Peyer's patch (tissue), 4 donors: ENCODE measurements around the gene PNPLA3.

ENCODE experiments used
- CTCF ChIP-seq, 6 experiments: fragments of 450-650 bp in 4 of 6; fragments of 200-600 bp in 2 of 6; sonication (generic) in 1 of 6; IDR thresholded peaks; one replicate each; pipeline ENCODE4 v1.5.1; 2017 to 2019; ENCODE audit warnings: antibody characterized with exemption in 6 of 6, mild to moderate bottlenecking in 3 of 6, moderate library complexity in 1 of 6
- POLR2A ChIP-seq, 2 donors: fragments of 450-650 bp; IDR thresholded peaks; one replicate each; pipeline ENCODE4 v1.5.1; 2017; ENCODE audit warnings: antibody characterized with exemption in 2 of 2, mild to moderate bottlenecking in 2 of 2, moderate library complexity in 2 of 2

- TF ChIP-seq POLR2A (IDR thresholded peaks at IDR 0.05): no peak
- no peak for TF ChIP-seq CTCF (IDR thresholded peaks at IDR 0.05)
Observed at GRCh38 chr22:43988116-43988820, 64.7 kb downstream of the PNPLA3 start.
